ENCODE data around the gene EHBP1.

EHBP1 gene

GRCh38 chr2:62722679-62723078 lies 17.2 kb downstream of the EHBP1 start:
- no peaks in the 10 kb centered on the region for H3K9me3 ChIP-seq (ENCODE audit: control insufficient read depth, insufficient read depth, low read length)
- no peak overlapping the region for H3K27ac ChIP-seq (ENCODE audit: low read depth, low read length)
- H3K4me3 ChIP-seq (ENCODE audit: low read depth, low read length): no peak overlapping the region
- no peaks in the 10 kb centered on the region for H3K36me3 ChIP-seq (ENCODE audit: control insufficient read depth, insufficient read depth, low read length)
- peaks cover 12% of the 10 kb centered on the region for H3K4me1 ChIP-seq (ENCODE audit: control insufficient read depth, insufficient read depth, low read length)
- no peak overlapping the region for H3K9ac ChIP-seq (ENCODE audit: low read depth, low read length)
- H3K27me3 ChIP-seq (ENCODE audit: control insufficient read depth, insufficient read depth, low read length): no peaks in the 10 kb centered on the region

- peaks cover 12% of the 10 kb centered on the region for H3K4me1 ChIP-seq (ENCODE audit: control insufficient read depth, insufficient read depth, low read length)
Measured at GRCh38 chr2:62723253-62723652, 17.7 kb downstream of the EHBP1 start.

GRCh38 chr2:62724106-62724505 lies 18.6 kb downstream of the EHBP1 start:
- Histone ChIP-seq H3K9me3 (ENCODE audit: control insufficient read depth, insufficient read depth, low read length) (no peaks in the 10 kb centered on the region), H3K4me3 (ENCODE audit: low read depth, low read length) (no peak overlapping the region), H3K9ac (ENCODE audit: low read depth, low read length) (no peak overlapping the region), H3K27me3 (ENCODE audit: control insufficient read depth, insufficient read depth, low read length) (no peaks in the 10 kb centered on the region), H3K27ac (ENCODE audit: low read depth, low read length) (no peak overlapping the region), H3K4me1 (ENCODE audit: control insufficient read depth, insufficient read depth, low read length) (peaks cover 12% of the 10 kb centered on the region), H3K36me3 (ENCODE audit: control insufficient read depth, insufficient read depth, low read length) (no peaks in the 10 kb centered on the region)

More at GRCh38 chr2:62723253-62723652, 17.7 kb downstream of the EHBP1 start:
- Histone ChIP-seq H3K9ac (ENCODE audit: low read depth, low read length) (no peak overlapping the region), H3K27ac (ENCODE audit: low read depth, low read length) (no peak overlapping the region), H3K27me3 (ENCODE audit: control insufficient read depth, insufficient read depth, low read length) (no peaks in the 10 kb centered on the region), H3K9me3 (ENCODE audit: control insufficient read depth, insufficient read depth, low read length) (no peaks in the 10 kb centered on the region), H3K4me3 (ENCODE audit: low read depth, low read length) (no peak overlapping the region), H3K36me3 (ENCODE audit: control insufficient read depth, insufficient read depth, low read length) (no peaks in the 10 kb centered on the region)

GRCh38 chr2:62724886-62725711 lies 19.6 kb downstream of the EHBP1 start:
- no peaks in the 10 kb centered on the region for H3K36me3 ChIP-seq (ENCODE audit: control insufficient read depth, insufficient read depth, low read length)
- no peak overlapping the region for H3K9ac ChIP-seq (ENCODE audit: low read depth, low read length)
- H3K27ac ChIP-seq (ENCODE audit: low read depth, low read length): no peak overlapping the region
- no peak overlapping the region for H3K4me3 ChIP-seq (ENCODE audit: low read depth, low read length)
- no peaks in the 10 kb centered on the region for H3K27me3 ChIP-seq (ENCODE audit: control insufficient read depth, insufficient read depth, low read length)
- H3K9me3 ChIP-seq (ENCODE audit: control insufficient read depth, insufficient read depth, low read length): 0 out of 2 replicates have a peak, but pooled peaks cover 2% of the 10 kb centered on the region
- H3K4me1 ChIP-seq (ENCODE audit: control insufficient read depth, insufficient read depth, low read length): peaks cover 12% of the 10 kb centered on the region

GRCh38 chr2:62725712-62726055 lies 20.2 kb downstream of the EHBP1 start:
- Histone ChIP-seq H3K36me3 (ENCODE audit: control insufficient read depth, insufficient read depth, low read length) (no peaks in the 10 kb centered on the region), H3K27ac (ENCODE audit: low read depth, low read length) (no peak overlapping the region), H3K27me3 (ENCODE audit: control insufficient read depth, insufficient read depth, low read length) (no peaks in the 10 kb centered on the region), H3K9me3 (ENCODE audit: control insufficient read depth, insufficient read depth, low read length) (0 out of 2 replicates have a peak, but pooled peaks cover 2% of the 10 kb centered on the region), H3K4me1 (ENCODE audit: control insufficient read depth, insufficient read depth, low read length) (peaks cover 12% of the 10 kb centered on the region), H3K4me3 (ENCODE audit: low read depth, low read length) (no peak overlapping the region), H3K9ac (ENCODE audit: low read depth, low read length) (no peak overlapping the region)

GRCh38 chr2:62727259-62727867 lies 21.9 kb downstream of the EHBP1 start:
- H3K27me3 ChIP-seq (ENCODE audit: control insufficient read depth, insufficient read depth, low read length): no peaks in the 10 kb centered on the region
- 0 out of 2 replicates have a peak, but pooled peaks cover 2% of the 10 kb centered on the region for H3K9me3 ChIP-seq (ENCODE audit: control insufficient read depth, insufficient read depth, low read length)
- no peak overlapping the region for H3K27ac ChIP-seq (ENCODE audit: low read depth, low read length)
- H3K4me1 ChIP-seq (ENCODE audit: control insufficient read depth, insufficient read depth, low read length): peaks cover 12% of the 10 kb centered on the region
- H3K36me3 ChIP-seq (ENCODE audit: control insufficient read depth, insufficient read depth, low read length): no peaks in the 10 kb centered on the region
- H3K9ac ChIP-seq (ENCODE audit: low read depth, low read length): no peak overlapping the region
- no peak overlapping the region for H3K4me3 ChIP-seq (ENCODE audit: low read depth, low read length)

- H3K4me1 ChIP-seq (ENCODE audit: control insufficient read depth, insufficient read depth, low read length): peaks cover 15% of the 10 kb centered on the region
- H3K9me3 ChIP-seq (ENCODE audit: control insufficient read depth, insufficient read depth, low read length): 0 out of 2 replicates have a peak, but pooled peaks cover 2% of the 10 kb centered on the region
- H3K27me3 ChIP-seq (ENCODE audit: control insufficient read depth, insufficient read depth, low read length): no peaks in the 10 kb centered on the region
- H3K27ac ChIP-seq (ENCODE audit: low read depth, low read length): no peak overlapping the region
- no peaks in the 10 kb centered on the region for H3K36me3 ChIP-seq (ENCODE audit: control insufficient read depth, insufficient read depth, low read length)
- no peak overlapping the region for H3K9ac ChIP-seq (ENCODE audit: low read depth, low read length)
- H3K4me3 ChIP-seq (ENCODE audit: low read depth, low read length): no peak overlapping the region
Measured at GRCh38 chr2:62727876-62728566, 22.5 kb downstream of the EHBP1 start.

GRCh38 chr2:62731275-62731674 lies 25.8 kb downstream of the EHBP1 start:
- Histone ChIP-seq H3K9me3 (ENCODE audit: control insufficient read depth, insufficient read depth, low read length) (0 out of 2 replicates have a peak, but pooled peaks cover 2% of the 10 kb centered on the region), H3K36me3 (ENCODE audit: control insufficient read depth, insufficient read depth, low read length) (no peaks in the 10 kb centered on the region), H3K4me1 (ENCODE audit: control insufficient read depth, insufficient read depth, low read length) (peaks cover 27% of the 10 kb centered on the region), H3K27ac (ENCODE audit: low read depth, low read length) (no peak overlapping the region), H3K4me3 (ENCODE audit: low read depth, low read length) (no peak overlapping the region), H3K27me3 (ENCODE audit: control insufficient read depth, insufficient read depth, low read length) (no peaks in the 10 kb centered on the region), H3K9ac (ENCODE audit: low read depth, low read length) (no peak overlapping the region)

GRCh38 chr2:62732262-62732777 lies 26.8 kb downstream of the EHBP1 start:
- H3K4me3 ChIP-seq (ENCODE audit: low read depth, low read length): no peak overlapping the region
- peaks cover 38% of the 10 kb centered on the region for H3K4me1 ChIP-seq (ENCODE audit: control insufficient read depth, insufficient read depth, low read length)
- 0 out of 2 replicates have a peak, but pooled peaks cover 2% of the 10 kb centered on the region for H3K9me3 ChIP-seq (ENCODE audit: control insufficient read depth, insufficient read depth, low read length)
- no peaks in the 10 kb centered on the region for H3K36me3 ChIP-seq (ENCODE audit: control insufficient read depth, insufficient read depth, low read length)
- no peak overlapping the region for H3K27ac ChIP-seq (ENCODE audit: low read depth, low read length)
- H3K27me3 ChIP-seq (ENCODE audit: control insufficient read depth, insufficient read depth, low read length): no peaks in the 10 kb centered on the region
- no peak overlapping the region for H3K9ac ChIP-seq (ENCODE audit: low read depth, low read length)

GRCh38 chr2:62733546-62733945 lies 28.0 kb downstream of the EHBP1 start:
- H3K4me3 ChIP-seq (ENCODE audit: low read depth, low read length): no peak overlapping the region
- peaks cover 44% of the 10 kb centered on the region for H3K4me1 ChIP-seq (ENCODE audit: control insufficient read depth, insufficient read depth, low read length)
- no peak overlapping the region for H3K27ac ChIP-seq (ENCODE audit: low read depth, low read length)
- no peaks in the 10 kb centered on the region for H3K36me3 ChIP-seq (ENCODE audit: control insufficient read depth, insufficient read depth, low read length)
- 0 out of 2 replicates have a peak, but pooled peaks cover 2% of the 10 kb centered on the region for H3K9me3 ChIP-seq (ENCODE audit: control insufficient read depth, insufficient read depth, low read length)
- no peaks in the 10 kb centered on the region for H3K27me3 ChIP-seq (ENCODE audit: control insufficient read depth, insufficient read depth, low read length)
- H3K9ac ChIP-seq (ENCODE audit: low read depth, low read length): no peak overlapping the region
